GM12874 (cell line): Measurements from ENCODE around the gene AP3M1.

Experiments used
- CTCF ChIP-seq: IDR thresholded peaks from 2 replicates; pipeline ENCODE4 v1.5.1; 2011; ENCODE audit warnings: low read depth, mild to moderate bottlenecking, control low read depth, low read length, moderate library complexity; ENCODE audit not compliant: insufficient read depth

The AP3M1 gene

DNA sequence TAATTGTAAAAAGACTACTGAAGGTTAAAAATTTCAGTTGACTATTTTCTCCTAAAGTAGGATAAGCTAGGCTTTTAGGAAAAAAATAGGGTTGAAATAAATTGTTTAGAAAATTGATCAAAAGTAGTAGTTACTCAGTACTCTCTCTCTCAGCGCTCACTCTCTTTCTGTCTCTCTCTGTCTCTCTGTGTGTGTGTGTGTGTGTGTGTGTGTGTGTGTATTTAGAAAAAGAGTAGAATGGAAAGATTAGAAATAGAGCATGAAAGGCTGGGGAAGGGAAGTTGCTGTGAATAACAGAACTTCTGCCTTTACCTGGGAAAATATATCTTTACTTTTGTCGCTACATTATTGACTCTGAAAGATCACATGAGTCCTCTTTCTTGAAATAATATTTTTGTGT lies 21.0 kb upstream of the AP3M1 start:
- no peak for TF ChIP-seq CTCF

- no peak for TF ChIP-seq CTCF
Measured at GRCh38 chr10:74167443-74167842, 16.8 kb upstream of the AP3M1 start.

- TF ChIP-seq CTCF: no peak
Measured at GRCh38 chr10:74165530-74165901, 14.9 kb upstream of the AP3M1 start.

- no peak for TF ChIP-seq CTCF
Measured at GRCh38 chr10:74164716-74165529, 14.3 kb upstream of the AP3M1 start.

DNA sequence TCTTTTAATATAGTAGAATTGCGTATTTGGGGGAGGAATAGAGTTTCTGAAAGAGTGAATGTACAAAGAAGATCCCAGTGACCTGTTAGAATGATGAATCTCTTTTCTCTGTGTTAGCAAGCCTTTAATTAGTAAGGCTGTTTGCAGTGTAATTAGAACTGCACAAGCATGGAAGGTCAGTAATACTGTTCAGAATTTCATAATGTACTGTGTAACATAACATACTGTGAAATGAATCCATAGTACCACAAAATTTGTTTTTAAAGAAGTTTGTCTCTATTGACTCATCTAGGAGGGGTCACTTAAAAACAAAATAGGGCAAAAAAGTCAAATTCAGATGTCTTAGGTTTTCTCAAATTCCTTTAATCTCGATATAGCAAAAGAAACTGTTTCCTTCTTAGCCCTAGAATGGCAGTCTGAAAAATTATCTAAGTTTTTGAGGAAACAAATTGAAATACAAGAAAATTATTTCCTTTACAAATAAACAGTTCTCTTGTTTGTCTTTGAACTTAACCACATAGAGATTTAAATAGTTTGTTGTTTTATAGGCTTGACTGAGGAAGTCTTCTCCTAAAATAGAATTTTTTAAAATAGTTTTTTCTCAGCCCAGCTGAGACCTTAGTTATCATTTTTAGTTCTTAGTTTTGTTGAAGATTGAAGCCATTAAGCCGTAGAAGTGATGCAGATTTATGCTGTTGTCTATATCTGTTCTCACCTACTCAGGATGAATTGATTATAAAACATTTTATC lies 12.9 kb upstream of the AP3M1 start:
- TF ChIP-seq CTCF: no peak

- no peak for TF ChIP-seq CTCF
Measured at GRCh38 chr10:74160013-74160412, 9.4 kb upstream of the AP3M1 start.

DNA sequence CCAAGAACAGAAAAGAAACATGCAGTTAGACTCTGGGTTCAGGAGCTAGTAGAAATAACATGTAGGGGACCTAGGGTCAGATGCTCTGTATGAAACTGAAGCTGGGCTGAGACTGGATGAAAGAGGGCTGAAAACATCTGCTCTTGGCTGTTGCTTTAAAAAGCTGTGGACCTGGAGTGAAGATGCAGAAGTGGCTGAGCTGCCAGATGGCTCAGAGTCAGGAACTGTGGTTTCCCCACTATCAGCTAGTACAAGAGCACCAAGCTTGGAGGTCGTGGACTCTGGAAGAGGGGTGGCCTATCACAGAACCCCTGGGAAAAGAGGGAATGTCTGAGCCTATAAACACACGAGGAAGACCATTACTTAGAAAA lies 6.3 kb upstream of the AP3M1 start:
- TF ChIP-seq CTCF: no peak
